Hematopoietic multipotent progenitor cell treated with erythropoietin and hydrocortisone succinate and interleukin-3 and kit ligand, for 8 days (in vitro differentiated cells): Measurements from ENCODE around the gene TMED10.
A peak's percentile ranks its signal among the peaks of the same experiment; 100 is the strongest.
"Not testable (repeated sequence)": the region's sequence is repeated elsewhere in the genome, so short reads cannot be mapped to it uniquely, and the experiment has no call there.

Source experiments
- DNase-seq: peaks from one replicate; pipeline ENCODE4 v3.0.0-alpha.2; 2015

Gene TMED10

DNA sequence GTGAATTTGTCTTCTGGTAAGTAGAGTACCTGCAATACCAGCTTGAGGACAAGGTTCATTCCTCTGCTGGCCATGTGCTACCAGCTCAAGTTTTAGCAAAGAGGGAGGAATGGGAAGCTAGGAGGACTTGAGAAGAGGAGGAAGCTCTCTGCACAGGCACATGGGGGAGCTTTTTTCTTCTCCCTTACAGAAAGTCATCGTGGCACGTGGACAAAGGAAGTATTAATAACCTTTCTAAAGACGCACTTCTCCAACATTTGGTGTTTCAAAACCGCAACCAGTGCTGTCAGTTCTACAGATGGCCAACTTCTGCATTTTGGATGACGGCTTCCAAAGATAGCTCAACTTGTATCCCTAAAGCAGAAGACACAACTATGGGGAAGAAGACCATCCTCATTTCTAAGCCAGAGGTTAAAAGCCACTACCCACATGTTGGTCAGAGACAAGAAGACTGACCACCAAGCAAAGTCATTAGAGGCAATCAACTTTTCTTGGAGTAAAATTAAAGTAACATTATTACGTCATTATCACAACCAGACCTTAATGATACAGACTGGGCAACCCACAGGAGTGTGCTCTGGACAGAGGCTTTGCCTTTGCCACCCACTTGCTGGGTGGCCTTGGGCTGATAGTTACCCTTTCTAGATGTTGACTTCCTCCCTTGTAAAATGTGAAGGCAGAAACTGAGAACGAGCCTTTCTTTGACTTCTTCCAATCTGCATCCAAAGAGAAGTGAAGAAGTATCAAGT lies 12.3 kb upstream of the TMED10 start:
- DNase-seq, result peak; percentile 59

DNA sequence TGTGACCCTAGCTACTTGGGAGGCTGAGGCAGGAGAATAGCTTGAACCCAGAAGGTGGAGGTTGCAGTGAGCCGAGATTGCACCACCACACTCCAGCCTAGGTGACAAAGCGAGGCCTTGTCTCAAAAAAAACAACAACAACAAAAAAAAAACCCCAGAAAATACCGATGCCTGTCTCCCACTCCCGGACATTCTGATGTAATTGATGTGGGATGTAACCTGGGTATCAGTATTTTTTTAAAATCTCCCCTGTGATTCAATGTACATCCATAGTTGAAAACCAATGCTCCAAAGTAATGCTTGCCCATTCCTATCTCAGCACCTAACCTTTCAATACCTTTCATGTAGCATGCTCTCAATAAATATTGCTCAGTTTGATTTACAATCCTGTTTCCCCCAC lies 11.7 kb upstream of the TMED10 start:
- DNase-seq, result no peak

DNA sequence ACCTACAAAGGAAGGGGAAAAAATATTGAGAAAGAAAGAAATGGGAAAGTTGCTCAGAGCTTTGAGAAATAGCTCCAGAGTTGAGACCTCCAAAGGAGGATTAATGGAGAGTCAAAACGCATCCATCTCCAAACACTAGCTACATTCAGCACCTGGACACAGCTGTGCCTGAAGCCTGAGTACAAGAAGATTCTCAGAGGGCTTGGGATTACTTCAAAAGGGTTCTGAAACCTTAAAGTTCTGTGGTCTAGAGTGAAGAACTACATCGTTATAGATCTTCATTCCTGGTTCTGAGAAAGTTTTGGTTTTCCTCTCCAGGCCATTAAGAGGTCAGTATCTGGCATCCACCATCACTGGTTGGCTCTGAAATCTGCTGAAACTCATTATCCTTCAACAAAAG lies 10.5 kb upstream of the TMED10 start:
- DNase-seq, result no peak

DNA sequence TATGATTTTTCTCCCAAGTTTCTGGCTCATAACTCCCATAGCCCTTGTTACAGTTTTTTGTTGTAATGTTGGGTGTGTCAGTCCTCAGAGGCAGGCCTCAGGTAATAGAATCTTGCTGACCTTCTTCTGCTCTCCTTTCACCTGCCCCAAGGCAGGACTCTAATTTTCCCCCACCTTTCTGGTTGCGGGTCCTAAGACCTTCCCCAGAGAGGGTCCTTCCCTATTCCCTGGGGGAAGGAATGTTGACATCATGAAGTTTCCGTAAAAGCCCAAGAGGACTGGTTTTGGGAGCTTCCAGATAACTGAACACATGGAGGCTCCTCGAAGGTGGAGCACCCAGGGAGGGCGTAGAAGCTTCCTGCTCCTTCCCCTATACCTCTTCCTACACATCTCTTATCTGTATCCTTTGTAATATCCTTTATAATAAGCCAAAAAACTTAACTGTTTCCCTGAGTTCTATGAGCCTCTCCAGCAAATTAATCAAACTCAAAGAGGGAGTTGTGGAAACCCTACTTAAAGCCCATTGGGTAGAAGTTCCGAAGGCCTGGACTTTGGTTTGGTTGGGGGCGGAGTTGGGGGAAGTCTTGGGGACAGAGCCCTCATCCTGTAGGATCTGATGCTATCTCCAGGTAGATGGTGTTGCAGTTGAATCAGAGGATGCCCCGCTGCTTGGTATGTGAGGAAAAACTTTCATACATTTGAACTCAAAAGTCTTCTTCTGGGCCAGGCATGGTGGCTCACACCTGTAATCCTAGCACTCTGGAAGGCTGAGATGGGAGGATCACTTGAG lies 9.0 kb upstream of the TMED10 start:
- no peak for DNase-seq

DNA sequence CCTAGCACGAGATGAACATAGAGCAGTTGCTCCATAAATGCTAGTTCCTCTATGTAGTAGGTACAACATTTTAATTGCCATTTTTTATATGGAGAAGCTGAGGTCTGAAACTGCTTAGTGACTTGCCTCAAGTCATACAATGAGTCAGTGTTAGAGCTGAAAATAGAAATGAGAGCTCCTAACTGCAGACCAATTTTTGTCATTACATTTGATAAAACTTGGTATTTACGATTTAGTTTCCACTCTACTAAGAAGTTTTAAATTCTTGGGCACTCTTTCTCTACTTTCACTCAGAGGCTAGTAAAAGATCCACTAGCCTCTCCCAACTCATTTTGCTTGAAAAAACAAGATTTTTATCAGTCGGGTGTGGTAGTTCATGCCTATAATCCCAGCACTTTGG lies 8.1 kb upstream of the TMED10 start:
- DNase-seq, result no peak

DNA sequence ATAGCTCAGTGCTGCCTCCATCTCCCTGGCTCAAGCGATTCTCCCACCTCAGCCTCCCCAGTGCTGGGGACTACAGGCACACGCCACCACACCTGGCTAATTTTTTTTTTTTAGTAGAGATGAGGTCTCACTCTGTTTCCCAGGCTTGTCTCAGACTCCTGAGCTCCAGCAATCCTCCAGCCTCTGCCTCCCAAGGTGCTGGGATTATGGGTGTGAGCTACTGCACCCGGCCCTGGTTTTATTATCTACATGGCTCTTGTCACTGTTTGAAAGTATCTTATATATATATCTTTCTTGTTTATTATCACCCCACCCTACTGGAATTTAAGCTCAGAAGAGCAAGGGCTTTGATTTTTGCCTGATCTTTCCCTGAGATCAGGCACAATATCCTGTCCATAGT lies 7.6 kb upstream of the TMED10 start:
- DNase-seq, result no peak

DNA sequence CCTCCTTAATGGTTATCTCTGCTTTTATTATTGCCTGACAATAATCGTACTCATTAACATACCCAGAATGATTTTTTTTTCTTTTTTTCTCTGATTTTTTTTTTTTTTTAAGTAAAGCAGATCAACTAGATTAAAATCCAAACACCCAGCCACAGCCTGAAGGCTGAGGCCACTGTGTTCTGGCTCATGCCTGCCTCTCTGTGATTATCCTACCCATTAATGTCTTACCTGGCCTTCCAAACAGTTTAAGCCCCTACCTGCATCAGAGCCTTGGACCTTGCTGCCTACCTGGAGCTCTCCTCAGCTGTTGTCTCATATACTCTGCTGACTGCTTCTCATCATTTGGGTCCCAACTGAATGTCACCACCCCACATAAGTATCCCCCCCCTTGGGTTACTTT lies 6.8 kb upstream of the TMED10 start:
- no peak for DNase-seq

DNA sequence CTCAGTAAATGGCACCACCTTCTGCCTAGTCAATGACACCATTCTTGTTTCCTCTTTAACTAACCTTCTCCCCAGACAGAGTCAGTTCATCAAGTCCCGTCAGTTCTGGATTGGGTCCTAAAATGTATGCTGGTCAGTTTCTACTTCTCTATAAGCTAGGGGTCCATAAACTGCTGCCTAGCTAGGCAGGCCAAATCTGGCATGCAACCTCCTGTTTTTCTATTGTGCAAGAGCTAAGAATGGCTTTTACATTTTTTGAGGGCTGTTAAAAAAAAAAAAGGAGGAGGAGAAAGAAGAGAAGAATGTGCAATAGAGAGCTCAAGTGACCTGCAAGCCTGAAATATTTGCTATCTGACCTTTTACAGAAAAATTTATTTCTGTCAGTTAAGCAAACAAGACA lies 6.4 kb upstream of the TMED10 start:
- DNase-seq, result no peak

DNA sequence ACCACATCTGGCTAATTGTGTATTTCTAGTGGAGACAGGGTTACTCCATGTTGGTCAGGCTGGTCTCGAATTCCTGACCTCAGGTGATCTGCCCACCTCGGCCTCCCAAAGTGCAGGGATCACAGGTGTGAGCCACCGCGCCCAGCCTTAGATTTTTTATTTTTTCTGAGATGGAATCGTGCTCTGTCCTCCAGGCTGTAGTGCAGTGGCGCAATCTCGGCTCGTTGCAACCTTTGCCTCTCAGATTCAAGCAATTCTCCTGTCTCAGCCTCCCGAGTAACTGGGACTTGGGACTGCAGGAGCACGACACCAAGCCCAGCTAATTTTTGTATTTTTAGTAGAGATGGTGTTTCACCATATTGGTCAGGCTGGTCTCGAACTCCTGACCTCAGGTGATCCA lies 5.8 kb upstream of the TMED10 start:
- DNase-seq, result not testable (repeated sequence)

DNA sequence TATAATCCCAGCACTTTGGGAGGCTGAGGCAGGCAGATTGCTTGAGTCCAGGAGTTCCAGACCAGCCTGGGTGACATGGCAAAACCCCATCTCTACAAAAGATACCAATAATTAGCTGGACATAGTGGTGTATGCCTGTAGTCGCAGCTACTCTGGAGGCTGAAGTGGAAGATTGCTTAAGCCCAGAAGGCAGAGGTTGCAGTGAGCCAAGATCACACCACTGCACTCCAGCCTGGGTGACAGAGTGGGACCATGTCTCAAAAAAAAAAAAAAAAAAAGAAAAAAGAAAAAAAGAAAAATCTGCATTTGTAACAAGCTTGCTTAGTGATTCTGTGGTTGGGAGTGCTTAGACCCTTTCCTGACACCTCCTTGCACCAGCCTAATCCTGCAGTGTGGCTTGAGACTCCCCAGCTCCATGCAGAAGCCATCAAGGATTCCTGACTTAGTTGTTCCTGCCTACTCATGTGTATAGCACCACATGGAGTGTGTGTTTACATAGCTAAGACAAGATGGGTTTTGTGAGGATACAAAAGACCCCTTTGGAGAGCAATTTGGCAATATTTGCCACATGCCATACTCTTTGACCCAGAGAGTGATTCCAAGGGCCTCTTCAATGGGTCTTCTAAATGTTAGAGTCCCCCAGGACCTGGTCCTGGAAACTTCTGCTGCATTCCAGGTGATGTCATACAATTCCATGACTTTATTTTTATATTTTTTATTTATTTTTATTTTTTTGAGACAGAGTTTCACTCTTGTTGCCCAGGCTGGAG lies 5.1 kb upstream of the TMED10 start:
- no peak for DNase-seq

DNA sequence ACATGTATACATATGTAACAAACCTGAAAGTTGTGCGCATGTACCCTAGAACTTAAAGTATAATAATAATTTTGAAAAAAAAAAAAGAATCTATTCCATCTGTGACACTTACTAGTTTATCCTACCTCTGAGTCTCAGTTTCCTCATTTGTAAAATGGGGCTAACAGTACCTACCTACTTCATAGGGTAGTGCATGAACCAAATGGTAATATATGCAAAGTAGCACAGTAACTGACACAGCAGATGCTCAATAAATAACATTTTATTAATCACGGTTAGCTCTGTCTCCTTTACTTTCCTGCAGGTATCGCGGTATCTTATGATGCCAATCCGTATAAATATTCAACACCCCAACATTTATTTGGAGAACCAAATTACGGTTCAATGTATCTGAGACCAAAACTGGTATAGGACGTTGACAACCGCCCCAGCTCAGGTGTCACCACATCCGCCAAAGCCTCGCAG lies 703 bp downstream of the TMED10 start:
- no peak for DNase-seq

DNA sequence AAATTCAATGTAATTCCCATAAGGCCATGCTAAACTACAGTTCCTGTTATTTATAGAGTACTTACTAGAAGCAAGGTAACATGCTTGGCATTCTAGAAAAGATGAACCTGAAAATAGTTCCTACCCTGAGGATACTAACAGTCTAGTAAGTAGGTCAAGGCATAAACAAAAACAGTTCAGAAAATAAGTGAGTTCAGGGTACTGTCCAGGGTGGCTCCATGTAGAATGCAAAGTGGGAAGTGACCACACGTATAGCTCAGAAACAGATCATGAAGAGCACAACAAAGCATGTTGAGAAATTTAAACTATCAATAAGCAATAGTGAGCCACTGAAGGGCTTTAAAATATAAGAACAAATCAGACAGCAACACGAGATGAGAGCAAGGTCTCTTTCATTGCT lies 2.3 kb downstream of the TMED10 start:
- no peak for DNase-seq

DNA sequence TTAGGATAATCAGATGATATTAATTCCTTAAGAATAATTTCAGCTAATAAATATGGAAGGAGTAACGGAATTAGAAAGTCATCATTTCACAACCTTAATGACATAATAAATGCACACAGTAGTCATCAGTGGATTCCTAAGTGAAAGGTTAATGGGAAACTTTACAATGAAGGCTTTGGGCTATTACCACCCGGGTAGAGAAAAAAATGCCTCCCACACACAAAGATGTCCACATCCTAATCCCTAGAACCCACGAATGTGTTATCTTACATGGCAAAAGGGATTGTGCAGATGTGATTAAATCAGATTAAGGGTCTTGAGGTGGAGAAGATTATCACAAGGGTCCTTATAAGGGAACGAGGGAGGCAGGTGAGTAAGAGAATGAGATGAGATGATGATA lies 5.6 kb downstream of the TMED10 start:
- DNase-seq, result no peak

DNA sequence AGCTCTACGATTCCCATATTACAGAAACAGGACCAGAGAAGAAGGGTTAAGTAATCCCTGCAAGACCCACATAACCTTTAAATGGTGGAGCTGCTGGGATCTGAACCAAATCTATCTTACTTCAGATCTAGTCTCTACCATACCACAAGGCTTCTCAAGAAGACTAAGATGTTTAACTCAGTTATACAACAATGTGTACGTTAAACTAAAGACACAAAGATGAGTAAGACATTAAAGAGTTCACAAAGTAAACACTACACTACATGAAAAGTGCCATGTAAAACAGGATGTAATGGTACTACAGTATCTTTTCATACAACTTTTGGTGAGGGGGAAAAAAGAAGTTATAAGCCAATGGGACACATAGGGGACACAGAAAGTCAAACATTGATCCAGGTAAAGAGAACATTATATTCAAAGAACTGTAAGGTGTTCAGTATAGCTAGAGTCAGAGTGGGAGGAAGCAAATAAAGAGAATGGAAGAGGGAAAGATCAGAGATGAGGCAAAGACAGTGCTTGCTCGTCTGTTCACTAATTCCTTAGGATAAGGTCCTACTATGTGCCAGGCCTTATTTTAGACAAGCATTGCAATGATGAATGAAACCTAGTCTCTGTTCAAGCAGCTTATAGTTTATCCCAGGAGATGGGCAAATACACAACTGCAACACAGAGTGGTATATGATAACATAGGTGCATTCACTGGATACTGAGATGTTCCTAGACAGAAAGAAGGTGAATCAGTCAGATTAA lies 7.7 kb downstream of the TMED10 start:
- DNase-seq, result no peak

DNA sequence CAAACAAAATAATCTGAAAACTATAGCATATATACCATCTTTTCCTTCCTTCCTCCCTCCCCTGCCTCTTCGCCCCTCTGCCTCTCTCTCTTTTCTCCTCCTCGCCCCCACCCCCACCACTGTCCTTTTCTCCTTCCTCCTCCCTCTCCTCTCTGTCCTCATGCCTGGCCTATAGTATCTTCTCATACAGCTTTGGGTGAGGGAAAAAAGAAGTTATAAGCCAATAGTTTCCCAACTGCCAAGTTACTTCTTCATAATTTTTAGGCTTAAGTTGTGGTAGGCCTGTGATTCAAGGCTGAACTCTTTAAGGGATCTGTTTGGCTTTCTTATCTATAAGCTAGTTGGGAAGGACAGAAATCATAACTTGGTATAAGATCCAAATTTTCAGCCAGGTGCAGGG lies 9.1 kb downstream of the TMED10 start:
- no peak for DNase-seq

DNA sequence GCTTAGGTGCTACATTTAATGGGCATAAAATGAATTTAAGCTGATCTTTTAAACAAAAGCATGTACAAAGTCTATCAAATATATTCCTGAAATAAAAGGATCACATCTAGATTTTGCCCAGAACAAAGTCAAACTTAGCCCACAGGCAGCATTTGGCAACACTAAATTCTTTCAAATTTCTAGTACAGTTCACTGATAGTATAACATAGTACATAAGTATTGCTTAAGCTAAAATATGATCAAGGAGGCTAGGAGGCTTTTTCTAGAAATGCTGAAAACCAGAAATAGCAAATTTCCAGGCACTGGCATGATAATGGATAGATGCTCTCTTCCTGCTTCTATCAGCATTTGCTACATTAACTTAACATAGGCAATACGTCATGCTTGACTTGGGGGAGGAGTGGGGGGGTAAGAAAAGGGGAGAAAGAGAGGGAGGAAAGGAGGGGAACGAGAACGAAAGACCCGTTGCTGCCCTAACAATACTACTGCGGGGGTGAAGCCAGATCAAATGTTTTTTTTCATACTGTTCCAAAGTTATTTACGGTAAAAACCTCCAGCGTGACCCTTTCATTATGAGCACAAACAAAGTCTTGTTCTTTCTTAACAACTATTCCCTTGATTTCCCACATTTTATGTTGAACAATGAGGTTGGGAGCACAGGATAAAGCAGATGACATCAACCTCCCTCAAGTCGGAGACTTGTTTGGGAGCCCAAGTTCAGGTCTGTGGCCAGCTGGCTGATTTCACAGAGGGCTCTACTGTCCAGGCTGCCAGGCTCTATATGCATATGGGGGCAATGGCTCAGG lies 10.6 kb downstream of the TMED10 start:
- DNase-seq, result no peak

DNA sequence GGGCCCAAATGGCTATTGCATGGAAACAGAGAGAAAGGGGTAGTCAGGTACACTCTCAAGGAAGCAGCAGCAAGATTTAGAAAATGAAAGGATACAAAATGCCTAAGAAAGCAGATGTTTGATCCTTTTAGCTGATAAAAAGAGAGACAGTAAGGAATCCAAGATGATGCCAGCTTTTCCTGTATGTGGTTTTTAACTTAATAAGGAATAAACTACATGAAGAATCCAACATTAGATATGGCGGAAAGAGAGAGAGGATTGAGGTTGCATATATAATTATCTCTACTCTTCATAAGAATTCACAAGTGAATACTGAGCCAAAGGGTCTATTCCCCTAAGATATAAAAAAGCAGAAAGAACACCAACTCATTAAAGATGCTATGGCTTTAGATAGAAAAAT lies 11.6 kb downstream of the TMED10 start:
- no peak for DNase-seq

DNA sequence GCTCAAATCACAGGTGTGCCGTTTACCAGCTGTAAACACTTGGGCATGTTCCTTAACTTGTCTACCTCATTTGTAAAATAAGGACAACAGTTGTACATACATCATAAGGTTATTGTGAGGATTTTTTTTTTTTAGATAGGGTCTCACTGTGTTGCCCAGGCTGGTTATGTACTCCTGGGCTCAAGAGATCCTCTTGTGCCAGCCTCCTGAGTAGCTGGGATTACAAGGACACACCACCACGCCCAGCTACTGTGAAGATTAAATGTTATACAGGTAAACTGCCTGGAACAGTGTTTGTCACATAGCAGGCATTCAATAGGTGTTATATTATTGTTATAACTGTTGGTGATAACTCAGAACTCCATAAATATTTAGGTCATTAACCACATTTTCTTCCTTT lies 12.7 kb downstream of the TMED10 start:
- no peak for DNase-seq

DNA sequence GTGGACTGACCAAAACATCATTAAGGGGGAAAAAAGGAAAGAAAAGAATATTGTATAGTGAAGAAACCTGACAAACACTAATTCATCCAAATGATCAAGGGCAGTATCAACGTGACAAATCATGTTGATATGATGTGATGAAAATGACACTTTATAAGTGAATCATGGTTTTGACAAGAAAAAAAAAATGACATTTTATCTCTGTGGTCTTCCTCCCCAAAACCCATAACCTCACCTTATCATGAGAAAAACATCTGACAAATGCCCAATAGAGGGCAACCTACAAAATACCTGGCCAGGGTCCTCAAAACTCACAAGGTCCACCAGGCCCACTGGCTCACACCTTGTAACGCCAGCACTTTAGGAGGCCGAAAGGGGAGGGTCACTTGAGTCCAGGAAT lies 13.8 kb downstream of the TMED10 start:
- no peak for DNase-seq

DNA sequence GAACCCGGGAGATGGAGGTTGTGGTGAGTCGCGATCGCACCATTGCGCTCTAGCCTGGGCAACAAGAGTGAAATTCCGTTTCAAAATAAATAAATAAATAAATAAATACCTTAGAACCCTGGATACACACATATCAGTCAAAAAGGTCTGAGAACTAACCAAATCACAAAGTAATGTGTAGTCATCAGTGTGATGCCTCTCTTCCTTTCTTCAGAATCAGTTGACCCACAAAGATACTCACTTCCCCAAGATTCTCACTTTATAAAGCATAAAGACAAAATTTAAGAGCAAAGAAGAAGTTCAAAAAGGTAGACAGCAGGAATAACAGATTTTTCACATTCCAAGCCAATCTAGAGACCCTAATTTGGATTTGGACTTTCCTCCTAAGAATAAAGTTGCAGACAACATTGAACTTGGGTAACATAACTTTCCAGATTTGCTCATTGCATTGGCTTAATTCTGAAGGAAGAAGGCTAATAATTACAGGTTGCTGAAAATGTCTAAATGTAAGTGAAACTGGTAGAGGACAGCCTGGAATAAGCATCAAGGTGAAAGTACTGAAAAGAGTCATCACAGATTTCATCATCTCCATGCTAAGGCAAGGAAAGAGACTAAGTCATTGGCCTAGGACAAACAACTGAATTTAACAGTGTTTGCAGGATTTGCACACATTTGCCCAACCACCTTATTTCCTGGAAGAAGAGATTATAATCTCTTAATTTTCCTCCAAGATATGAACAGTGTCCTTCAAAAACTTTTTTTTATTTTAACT lies 17.4 kb downstream of the TMED10 start:
- DNase-seq, result no peak

DNA sequence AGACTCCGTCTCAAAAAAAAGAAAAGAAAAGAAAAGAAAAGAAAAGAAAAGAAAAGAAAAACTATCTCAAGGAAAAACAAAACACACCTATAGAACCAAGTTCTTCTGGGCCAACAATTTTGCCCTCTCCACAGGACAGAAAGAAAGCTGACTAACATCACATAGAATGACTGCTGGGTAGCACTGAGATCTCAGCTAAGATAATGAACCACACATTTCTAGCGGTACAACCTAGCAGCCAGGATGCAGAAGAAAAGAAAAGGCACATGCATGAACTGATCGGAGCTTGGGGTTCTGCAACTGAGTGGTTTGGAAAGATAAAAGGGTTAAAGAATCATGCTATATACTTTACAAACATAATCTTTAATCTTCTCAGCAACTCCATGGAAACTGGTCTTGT lies 19.5 kb downstream of the TMED10 start:
- peak; percentile 37 for DNase-seq
